GM21515 (cell line): Measurements from ENCODE around the gene NGEF.

Source experiments
- ATAC-seq: cut with Tn5 transposase; IDR thresholded peaks from one replicate; pipeline ENCODE4 v1.9.1; 2021; ENCODE audit not compliant: unreplicated experiment

Gene NGEF

DNA sequence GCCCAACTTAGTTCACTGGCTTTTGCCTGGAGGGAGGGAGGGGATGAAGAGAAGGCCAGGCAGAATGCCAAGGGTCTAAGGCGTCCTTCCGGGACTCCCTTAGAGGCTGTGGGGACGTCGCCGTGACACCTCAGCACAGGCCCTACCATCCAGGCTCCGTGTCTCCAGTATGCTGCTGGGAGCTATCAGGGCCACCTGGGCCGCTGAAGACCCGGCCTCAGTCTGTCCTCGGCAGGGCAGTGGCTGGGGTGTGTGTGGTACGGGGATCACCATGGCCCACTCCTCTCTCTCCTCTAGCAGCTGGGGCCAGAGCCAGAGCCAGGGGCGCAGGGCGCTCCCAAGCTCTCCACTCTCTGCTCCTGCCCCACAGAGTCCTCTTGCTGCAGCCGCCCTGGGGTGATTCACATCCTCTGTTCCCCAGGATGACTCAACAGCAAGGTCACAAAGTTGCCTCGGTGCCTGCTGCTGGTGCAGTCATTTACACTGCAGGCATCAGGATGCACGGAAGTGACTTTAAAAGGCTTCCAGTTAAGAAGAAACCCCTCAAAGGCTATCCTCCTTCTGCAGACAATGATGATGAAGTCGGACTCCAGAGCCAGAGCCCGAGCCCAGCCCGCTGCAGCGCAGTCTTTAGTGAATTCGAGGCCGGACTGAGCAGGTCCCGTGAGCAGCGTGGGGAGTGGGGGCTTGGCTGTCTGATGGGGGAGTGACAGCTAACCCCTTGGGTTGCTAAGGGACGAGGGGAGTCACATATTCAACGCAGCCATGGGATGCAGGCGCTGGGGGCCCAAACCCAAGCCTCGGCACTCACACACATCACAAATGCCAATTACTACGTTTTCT is 111.1 kb downstream of the NGEF start:
- no peak for ATAC-seq

DNA sequence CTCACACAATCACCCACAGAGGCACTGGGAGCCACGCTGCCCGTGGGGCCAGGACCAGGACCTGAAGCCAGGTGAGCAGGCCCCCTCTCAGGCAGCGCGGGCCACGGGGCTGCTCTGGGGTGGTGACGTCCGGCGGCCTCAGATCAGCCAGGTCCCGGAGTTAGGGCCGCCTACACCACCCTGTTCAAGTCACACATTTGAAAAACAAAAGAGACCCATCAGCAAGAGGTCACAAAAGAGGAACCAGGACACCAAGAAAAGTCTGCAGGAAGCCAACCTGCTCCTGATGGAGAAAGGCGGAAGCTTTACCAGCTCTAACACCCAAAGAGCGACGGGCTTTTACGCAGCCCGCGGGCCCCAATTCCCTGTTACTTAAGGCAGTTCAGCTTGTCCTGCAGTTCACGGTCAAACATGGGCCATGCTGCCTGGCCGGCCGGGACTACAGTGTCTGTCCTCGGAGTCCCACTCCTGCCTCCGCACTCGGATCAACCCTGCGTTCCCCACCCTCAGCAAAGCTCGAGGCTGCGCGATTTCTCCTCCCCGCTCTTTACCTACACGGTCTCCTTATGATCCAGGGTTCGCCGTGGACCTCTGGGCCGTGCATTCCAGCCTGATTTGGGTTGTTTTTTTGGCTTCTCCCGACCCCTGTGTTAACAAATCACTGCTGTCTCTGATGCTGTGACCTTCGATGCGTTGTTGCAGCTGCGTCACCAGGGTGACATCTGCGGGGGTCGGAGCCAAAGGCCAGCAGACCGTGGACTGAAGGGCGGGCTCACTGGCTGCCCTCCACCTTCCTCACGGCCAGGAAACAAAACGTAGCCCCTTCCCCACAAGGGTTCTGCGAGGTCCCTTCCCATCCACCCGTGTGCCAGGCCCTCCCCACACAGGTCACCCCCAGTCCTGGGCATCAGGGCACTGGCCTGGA is 112.0 kb downstream of the NGEF start:
- no peak for ATAC-seq

DNA sequence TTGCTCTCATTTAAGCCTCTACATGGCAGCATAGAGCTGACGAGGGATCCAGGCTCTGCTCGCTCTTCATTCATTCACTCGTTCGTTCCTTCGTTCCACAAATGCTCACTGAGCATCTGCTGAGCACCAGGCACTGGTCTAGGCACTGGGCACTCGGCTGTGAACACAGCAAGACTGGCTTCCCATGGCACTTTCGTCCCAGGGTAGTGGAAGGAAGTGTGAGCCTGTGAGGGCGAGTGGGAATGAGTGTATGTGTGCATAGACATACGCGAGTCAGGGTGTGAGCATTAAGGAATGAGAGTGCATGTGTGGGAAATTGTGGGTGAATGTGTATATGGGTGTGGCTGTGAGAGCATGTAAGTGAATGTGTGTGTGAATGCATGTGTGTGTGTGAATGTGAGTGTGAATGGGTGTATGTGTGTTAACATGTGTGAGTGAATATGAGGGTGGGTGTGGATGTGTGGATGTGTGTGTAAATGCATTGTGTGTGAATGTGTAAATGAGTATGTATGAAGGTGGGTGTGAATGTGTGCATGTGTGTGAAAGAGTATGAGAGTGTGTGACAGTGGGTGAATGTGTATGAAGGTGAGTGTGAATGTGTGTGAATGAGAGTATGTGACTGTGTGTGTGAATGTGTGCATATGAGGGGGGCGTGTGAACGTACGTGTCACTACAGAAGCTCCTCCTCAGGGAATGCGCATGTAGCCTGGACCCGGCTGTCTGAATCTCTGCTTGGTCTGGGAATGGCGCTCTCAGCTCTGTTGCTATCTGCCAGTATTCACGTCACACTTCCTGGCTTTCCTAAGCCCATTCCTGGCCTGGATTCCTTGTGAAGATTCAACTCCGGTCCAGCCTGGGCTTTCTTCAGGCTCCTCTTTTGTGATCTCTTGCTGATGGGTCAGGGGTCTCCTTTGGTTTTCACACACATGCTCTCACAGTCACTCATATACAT is 114.2 kb downstream of the NGEF start:
- no peak for ATAC-seq

DNA sequence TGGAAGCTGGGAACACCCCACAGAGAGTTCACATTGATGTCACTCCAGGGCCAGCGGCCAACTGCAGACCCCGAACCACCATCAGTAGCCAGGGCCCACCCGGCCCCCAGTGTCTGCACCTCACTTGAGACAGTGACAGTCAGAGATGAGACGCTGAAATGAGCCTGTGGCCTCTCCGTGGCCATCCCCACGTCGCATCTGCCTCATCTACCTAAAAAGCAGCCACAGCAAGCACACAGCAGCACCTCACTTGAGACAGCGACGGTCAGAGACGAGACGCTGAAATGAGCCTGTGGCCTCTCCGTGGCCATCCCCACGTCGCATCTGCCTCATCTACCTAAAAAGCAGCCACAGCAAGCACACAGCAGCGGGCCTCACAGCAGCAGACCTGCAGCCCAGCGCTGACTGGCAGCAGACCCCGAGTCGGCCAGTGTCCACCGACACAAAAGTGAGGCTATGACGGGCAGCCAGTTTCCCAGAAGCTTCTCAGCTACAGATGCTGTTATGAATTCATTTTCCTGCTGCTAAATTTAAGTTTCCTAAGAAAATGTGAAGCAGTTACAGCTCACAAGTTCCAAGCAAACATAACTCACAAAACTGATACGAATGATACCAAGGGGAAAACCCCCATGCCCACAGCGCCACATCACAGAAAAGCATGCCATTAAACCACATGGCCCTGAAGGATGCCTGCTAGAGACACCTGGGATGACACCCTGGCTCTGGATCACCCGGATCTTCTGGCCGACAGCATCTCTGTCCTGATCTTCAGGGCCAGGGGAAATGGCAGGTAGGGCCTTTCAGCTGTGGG is 115.3 kb downstream of the NGEF start:
- no peak for ATAC-seq

DNA sequence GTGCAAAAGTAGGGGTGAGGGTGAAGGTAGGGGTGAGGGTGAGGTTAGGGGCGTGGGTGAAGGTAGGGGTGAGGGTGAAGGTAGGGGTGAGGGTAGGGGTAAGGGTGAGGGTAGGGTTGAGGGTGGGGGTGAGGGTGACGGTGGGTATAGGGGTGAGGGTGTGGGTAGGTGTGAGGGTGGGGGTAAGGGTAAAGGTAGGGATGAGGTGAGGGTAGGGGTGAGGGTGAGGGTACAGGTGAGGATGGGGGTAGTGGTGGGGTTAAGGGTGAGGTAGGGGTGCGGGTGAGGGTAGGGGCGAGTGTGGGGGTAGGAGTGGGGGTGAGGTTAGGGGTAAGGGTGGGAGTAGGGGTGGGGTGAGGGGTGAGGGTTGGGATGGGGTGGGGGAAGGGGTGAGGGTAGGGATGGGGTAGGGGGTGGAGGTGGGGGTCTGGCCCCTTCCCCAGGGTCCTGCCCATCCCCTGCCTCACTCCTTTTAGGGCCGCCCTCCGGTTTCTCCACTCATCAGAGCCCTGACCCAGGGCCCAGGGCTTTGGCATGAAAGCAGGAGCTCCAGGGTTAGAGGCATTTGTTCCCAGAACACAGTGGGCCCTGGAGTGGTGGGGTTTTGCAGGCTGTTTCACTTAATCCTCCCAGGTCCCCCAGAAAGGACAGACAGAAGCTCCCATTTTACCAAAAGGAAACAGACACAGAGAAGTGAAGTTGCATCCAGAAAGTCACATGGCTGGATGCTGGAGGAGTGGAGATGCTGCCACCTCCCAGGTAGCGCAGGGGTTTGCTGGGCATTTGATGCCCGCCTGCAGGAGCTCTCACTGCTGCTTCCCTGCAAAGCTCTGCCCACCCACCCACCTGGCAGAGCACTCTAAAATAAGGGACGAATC is 116.1 kb downstream of the NGEF start:
- no peak for ATAC-seq

DNA sequence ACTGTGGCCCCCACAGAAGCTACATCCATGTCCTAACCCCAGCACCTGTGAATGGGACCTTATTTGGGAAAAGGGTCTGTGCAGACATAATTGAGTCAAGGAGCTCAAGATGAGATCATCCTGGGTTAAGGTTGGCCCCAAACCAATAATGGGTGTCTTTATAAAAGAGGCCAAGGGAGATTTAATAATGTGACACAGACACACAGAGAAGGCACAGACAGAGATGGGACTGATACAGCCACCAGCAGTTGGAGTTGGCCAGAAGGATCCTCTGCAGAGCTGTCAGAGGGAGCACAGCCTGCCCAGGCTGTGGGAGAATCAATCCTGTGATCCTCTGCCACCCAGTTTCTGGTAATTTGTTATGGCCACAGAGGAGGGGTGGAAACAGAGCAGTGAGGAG is 116.9 kb downstream of the NGEF start:
- no peak for ATAC-seq

DNA sequence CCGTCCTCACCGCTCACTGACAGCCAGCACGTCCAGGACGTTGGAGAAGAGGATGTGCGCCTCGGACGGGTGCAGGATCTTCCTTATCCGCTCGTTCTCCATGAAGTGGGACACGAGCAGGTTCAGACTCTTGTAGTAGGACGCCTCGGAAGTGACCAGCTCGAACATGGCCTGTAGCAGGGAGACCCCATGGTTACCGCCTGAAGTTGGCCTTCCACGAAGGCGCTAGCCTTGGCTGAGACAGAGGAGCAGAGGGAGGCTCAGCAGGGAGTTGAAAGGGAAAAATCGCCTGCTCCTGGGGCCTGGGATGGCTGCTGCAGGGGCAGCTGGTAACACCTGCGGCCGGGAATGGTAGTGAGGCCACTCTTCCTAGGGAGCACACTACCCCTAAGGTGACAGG is 118.3 kb downstream of the NGEF start:
- ATAC-seq: no peak

DNA sequence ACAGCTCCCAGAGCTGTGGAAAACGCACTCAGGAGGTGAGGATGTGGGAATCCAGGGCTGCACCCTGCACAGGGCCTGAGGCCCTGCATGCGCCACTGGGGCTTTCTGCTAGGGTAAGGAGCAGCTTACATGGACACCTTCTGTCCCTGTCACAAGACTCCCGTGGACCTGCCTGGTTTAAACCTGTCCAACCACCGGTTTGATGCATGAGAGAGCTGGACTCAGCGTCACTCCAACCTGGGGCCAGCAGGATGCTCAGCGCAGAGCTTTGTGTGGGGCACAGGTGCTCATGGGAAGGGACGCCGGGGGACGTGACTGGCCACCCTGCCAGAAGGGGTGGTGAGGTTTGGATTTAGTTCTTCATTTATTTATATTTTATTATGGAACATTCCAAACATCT is 118.8 kb downstream of the NGEF start:
- ATAC-seq: no peak

DNA sequence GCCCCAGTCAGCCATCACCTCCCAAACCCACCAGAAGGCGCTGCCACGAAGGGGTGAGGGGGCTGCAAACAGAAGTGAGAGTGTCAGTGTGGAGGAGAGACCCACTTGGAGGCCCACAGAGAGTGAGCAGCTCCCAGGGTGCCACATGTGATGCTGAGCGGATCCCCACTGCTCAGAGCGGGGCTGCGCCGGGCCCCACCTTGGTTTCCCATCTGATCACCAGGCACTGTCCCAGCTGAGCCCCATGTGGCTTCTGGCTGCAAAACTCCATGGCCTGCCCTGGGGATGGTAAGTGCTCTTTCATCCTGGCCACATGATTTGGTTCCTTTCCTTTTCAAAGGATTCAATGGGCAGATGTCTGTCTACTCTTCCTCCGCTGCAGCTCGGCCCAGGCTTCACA is 119.2 kb downstream of the NGEF start:
- no peak for ATAC-seq

DNA sequence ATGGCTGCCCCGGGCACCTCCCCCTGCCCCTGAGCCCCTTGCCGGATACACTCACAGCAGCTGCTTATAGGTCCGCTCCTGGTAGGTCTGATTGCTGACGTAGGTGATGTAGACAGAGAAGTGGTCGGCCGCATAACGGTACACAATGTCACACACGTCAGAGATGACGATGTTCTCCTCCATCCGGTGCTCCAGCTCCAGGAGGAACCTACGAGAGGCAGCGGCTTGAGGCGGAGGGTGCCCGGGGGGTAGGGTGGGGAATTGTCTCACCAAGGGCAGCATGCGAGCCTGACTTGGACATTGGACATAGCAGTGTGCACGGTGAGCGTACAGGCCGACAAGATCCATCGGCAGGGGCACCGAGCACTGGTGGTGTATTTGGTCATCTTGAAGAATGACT is 120.2 kb downstream of the NGEF start:
- no peak for ATAC-seq

DNA sequence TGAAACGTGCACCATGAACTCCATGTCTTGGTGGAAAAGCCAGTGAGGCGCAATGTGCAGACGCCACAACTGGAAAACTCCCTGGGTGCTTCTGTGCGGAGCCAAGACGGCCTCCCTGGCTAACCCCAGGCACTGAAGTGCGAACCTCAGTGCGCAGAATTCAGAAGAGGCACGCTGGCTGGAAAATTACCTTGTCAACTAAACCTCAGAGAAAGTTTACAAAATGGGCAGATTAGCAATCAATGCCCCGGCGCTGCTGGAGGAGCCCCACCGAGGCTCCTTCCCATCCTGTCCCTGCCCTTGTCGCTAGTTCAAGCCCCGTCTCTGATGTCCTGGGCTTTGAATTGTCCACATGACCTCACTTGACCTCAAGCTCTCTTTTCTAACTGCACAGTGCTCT is 120.8 kb downstream of the NGEF start:
- ATAC-seq: no peak

DNA sequence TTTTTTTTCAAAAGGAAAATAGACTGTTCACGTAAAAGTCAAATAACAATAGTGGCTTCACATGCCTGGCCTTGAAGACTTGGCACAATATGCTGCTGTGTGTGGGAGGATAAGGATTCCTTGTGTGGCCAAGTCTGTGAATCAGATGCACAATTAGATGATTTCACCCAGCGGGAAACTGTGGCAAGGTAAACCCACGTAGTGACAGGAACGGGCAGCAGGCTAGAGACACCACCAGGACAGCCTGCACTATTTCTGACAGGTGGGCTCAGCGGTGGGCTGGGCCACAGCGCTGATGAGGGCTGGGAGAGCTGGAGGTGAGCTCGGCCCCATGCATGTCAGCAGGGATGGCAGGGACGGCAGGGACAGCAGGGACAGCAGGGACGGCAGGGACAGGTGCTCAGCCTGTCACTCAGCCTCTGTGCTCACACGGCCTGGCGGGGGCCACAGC is 121.4 kb downstream of the NGEF start:
- ATAC-seq: no peak

DNA sequence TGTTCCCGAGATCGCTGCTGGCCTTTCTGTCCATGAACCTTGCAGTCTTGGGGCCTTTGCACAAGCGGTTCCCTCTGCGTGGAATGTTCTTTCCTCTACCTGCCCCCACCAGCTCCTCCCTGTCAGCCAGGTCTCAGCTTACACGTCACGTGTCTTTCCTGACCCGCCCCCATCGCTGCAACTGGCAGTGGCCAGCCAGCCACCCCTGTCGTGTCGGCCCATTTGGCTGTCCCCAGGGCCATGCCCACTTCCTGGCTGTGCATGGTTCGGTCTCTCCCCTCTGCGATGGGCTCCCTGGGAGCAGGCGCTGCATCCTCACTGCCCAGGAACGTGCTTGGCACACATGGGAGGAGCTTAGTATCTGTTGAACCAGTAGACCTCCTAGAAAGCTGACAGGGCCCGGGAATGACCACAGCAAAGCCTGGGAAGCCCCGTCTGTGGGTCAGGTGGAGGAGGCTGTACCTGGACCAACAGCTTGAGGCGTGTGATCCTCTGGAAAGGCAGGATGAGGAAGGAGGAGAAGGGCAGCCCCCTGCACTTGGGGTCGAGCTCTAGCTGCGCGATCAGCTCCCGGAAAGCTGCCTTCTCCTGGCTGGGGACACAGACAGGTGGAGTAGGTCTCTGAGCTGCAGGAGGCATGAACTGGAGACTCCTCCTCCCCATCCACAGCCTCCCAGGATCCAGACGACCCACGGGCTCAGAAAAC is 122.0 kb downstream of the NGEF start:
- ATAC-seq: no peak

DNA sequence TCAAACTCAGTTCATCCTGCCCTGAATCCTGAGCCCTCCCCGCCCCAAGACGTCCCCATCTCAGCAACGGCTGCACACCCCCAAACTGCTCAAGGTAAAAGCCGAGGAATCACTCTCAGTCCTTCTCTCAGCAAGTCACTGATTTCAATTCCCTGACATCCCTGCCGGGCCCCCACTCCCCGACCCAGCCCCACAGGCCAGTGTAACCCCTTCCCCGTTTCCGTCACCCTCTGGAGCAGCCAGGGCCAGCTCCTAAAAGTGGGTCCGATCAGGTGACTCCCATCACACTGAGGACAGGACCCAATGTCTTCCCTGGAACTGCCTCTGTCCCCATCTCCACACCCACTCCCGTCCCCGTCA is 122.5 kb downstream of the NGEF start:
- ATAC-seq: no peak

DNA sequence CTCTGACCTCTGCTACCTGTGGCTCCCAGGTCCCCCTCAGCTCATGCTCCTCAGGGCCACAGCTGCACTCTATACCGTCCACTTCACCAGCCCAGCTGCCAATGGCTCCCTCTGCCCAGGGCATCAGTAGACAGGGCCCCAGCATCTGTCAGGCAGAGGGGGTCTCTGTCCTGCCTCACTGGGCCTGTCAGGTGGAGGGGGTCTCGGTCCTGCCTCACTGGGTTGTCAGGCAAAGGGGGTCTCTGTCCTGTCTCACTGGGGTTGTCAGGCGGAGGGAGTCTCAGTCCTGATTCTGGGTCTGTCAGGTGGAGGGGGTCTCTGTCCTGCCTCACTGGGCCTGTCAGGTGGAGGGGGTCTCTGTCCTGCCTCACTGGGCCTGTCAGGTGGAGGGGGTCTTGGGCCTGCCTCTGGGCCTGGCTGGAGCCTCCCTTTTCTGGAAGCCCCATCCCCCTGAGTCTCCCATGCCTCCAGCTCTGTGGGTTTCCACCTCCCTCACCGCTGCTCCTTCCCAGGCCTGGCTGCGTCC is 123.1 kb downstream of the NGEF start:
- ATAC-seq: no peak

DNA sequence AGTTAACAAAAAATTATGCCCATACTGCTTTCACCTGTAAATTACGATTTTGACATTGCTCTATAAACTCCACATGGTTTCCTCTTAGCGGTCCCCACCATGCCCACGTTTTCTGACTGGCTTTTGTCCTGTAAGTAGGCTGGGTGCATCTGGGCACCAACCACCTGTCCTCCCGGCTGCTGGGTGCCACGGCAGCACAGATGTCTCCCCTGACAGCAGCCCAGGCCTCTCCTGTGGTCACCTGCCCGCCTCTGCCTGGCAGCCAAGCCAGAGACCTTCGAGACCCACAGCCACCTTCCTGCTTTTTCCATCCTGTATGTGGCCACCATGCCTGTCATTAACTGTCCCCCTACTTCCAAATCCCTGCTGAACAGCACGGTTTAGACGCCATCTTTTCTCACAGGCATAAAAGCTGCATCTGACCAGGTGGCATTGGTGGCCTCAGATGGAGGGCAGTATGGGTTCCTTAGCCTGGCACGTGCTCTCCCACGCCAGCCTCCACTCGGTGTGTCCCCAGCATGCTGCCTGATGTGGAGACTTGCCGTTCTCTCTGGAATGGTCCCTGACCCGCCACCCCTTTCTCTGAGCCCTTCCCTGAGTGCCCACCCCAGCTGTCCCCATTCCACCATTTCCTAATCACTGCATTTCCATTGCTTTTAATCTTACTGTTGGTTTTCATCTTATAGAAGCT is 124.1 kb downstream of the NGEF start:
- ATAC-seq: no peak

DNA sequence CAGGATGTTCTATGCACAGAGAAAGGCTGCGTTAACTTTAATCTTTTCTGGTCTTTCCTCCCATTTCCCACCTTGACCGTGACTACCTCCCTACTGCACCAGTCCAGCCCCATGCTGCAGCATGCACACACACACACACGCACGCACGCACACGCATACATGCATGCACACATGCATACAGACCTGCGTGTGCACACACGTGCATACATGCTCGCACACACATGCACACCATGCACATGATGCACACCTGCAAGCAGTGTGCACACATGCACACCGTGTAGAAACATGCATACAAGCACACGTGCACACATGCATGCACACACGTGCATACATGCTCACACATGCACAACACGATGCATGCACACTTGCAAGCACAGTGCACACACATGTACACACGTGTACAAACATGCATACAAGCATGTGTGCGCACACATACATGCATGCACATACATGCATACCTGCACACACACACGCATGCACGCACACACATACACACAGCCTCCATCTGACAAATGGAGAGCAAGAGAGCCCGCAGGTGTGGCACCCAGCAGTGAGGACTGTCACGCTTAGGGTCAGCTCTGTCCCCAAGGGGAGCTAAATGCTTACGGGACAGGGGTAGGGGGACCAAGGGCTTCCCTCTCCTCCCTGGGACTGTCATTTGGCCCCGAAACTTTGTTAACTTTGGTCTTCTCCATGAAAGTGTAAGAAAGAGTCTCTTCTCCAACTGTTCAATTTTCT is 124.8 kb downstream of the NGEF start:
- ATAC-seq: no peak
